ENCODE measurements around the gene IRF2BPL. TPM values are rescaled to one million over a fixed set of nuclear protein-coding genes. Genes with fewer than 3 reads are reported as not detected.
A peak's percentile ranks its signal among the peaks of the same experiment; 100 is the strongest.

Gene IRF2BPL
- total RNA-seq, 1 donor from 2014 or later, result 70.2 TPM

DNA sequence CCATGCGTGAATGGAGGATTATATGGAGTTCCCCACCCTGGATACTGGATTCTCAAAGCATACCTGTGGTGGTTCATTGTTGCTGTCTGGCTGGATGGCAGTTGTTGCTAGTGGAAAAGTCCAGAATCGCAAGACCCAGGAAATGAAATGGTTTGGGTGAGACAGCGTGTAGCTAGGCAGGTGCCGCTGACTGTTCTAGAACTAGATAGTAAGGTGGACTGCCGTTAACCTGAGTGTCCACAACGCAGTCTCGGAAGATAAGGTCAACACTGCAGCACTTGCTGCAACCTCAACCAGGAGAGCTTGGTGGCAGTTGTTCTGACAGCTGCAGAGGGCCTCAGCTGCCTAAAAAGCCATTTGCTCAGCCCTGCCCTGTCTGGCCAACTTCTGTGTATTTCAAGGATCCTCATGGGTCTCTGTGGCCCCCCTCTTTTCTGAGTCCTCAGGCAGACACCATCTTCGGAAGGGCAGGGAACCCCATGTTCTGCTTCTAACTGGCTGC, 15.5 kb upstream of the IRF2BPL start:
- no peak for TF ChIP-seq CTCF (IDR thresholded peaks at IDR 0.05; ENCODE audit: insufficient read depth, low read length, poor library complexity, severe bottlenecking)
- DNase-seq (ENCODE audit: low read depth), result no peak
- Histone ChIP-seq H3K36me3 (ENCODE audit: control insufficient read depth, insufficient read depth, low read length) (no peaks in the 10 kb centered on the region), H3K27me3 (ENCODE audit: control insufficient read depth, insufficient read depth, low read length) (no peaks in the 10 kb centered on the region), H3K4me3 (ENCODE audit: low read depth, low read length) (no peak overlapping the region)

DNA sequence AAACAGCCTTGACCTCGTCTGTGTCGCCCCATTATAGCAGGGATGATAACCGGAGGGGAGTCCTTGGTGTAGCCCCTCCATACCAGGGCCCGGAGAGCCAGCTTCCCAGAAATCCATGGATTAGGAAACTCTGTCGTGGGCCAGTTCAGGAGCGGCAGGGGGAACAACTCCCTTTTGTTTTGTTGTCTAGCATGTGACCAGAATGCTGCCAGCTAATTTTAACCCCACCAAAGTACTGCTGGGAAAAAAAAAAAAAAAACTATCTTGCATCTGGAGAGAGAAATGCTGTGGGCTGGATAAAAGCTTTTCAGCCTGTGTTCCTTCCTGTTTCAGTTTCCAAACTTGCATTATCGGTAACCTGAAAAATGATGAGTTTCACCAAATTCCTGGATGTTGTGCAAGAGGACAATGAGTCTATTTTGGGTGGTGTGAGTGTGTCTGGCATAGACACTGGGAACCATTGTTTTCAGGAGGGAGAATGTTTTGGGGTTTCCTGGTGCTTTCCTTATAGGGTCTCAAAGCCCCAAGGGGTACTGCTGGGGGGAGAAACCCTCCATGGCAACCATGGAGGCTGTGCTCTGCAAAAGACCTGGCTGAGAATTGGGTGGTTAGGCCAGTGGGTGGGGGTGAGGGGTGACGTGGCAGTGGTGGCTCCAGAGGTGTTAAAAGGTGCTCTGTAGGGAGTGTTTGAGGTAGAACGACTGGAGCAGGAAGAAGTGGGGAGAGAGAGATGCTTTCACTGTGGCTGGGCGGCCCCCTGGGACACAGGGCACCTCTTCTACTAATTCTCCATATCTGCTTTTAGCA, 14.9 kb upstream of the IRF2BPL start:
- Histone ChIP-seq H3K4me3 (ENCODE audit: low read depth, low read length) (no peak overlapping the region), H3K27me3 (ENCODE audit: control insufficient read depth, insufficient read depth, low read length) (no peaks in the 10 kb centered on the region), H3K36me3 (ENCODE audit: control insufficient read depth, insufficient read depth, low read length) (no peaks in the 10 kb centered on the region)
- no peak for DNase-seq (ENCODE audit: low read depth)
- no peak for TF ChIP-seq CTCF (IDR thresholded peaks at IDR 0.05; ENCODE audit: insufficient read depth, low read length, poor library complexity, severe bottlenecking)

GRCh38 chr14:77041881-77042545, 13.5 kb upstream of the IRF2BPL start:
- Histone ChIP-seq H3K27me3 (ENCODE audit: control insufficient read depth, insufficient read depth, low read length) (no peaks in the 10 kb centered on the region), H3K36me3 (ENCODE audit: control insufficient read depth, insufficient read depth, low read length) (no peaks in the 10 kb centered on the region), H3K4me3 (ENCODE audit: low read depth, low read length) (no peak overlapping the region)
- DNase-seq (ENCODE audit: low read depth), result no peak
- no peak for TF ChIP-seq CTCF (IDR thresholded peaks at IDR 0.05; ENCODE audit: insufficient read depth, low read length, poor library complexity, severe bottlenecking)

- Histone ChIP-seq H3K27me3 (ENCODE audit: control insufficient read depth, insufficient read depth, low read length) (no peaks in the 10 kb centered on the region), H3K4me3 (ENCODE audit: low read depth, low read length) (peak overlapping the region; percentile 6), H3K36me3 (ENCODE audit: control insufficient read depth, insufficient read depth, low read length) (no peaks in the 10 kb centered on the region)
- DNase-seq (ENCODE audit: low read depth), result no peak
- TF ChIP-seq CTCF (IDR thresholded peaks at IDR 0.05; ENCODE audit: insufficient read depth, low read length, poor library complexity, severe bottlenecking), result no peak
Observed at GRCh38 chr14:77040741-77041653, 12.5 kb upstream of the IRF2BPL start.

- H3K27me3 ChIP-seq (ENCODE audit: control insufficient read depth, insufficient read depth, low read length), result no peaks in the 10 kb centered on the region
- H3K4me3 ChIP-seq (ENCODE audit: low read depth, low read length), result peak overlapping the region; percentile 6
- no peaks in the 10 kb centered on the region for H3K36me3 ChIP-seq (ENCODE audit: control insufficient read depth, insufficient read depth, low read length)
- no peak for TF ChIP-seq CTCF (IDR thresholded peaks at IDR 0.05; ENCODE audit: insufficient read depth, low read length, poor library complexity, severe bottlenecking)
- DNase-seq (ENCODE audit: low read depth), result peak; percentile 92
Observed at GRCh38 chr14:77040059-77040740, 11.7 kb upstream of the IRF2BPL start.

All from kidney epithelial cell (primary cell).